WTC11 (cell line): ENCODE data around the gene FNDC3A.

Source experiments
- CREB1 ChIP-seq: sonication (generic); formaldehyde crosslinking; IDR thresholded peaks from 2 replicates; pipeline ENCODE4 v1.8.0; 2023; ENCODE audit warnings: mild to moderate bottlenecking, missing genetic modification reagents
- CTCF ChIP-seq: fragments of 200-600 bp; IDR thresholded peaks from 2 replicates; pipeline ENCODE4 v1.8.0; 2022; ENCODE audit warnings: antibody characterized with exemption
- ESRRA ChIP-seq: sonication (generic); formaldehyde crosslinking; IDR thresholded peaks from 2 replicates; pipeline ENCODE4 v1.8.1; 2022; ENCODE audit warnings: mild to moderate bottlenecking, missing genetic modification reagents, borderline replicate concordance
- ETV6 ChIP-seq: sonication (generic); formaldehyde crosslinking; IDR thresholded peaks from 2 replicates; pipeline ENCODE4 v1.8.1; 2022; ENCODE audit warnings: mild to moderate bottlenecking, missing genetic modification reagents
- FOXJ3 ChIP-seq: sonication (generic); formaldehyde crosslinking; IDR thresholded peaks from 2 replicates; pipeline ENCODE4 v1.9.0; 2021; ENCODE audit warnings: missing genetic modification reagents, mild to moderate bottlenecking, borderline replicate concordance
- MXD4 ChIP-seq: fragments of 250-450 bp; sonication (Bioruptor Pico); IDR thresholded peaks from 2 replicates; pipeline ENCODE4 v1.8.0; 2021; ENCODE audit warnings: mild to moderate bottlenecking, moderate library complexity, borderline replicate concordance
- NFYB ChIP-seq: sonication (generic); formaldehyde crosslinking; conservative IDR thresholded peaks from 2 replicates; pipeline ENCODE4 v1.8.0; 2022; ENCODE audit warnings: low read depth, missing genetic modification reagents
- ZNF121 ChIP-seq: sonication (generic); formaldehyde crosslinking; IDR thresholded peaks from 2 replicates; pipeline ENCODE4 v1.8.0; 2023; ENCODE audit warnings: missing genetic modification reagents
- ZNF423 ChIP-seq: fragments of 250-450 bp; sonication (Bioruptor Pico); IDR thresholded peaks from 2 replicates; pipeline ENCODE4 v2.1.2; 2022; ENCODE audit warnings: mild to moderate bottlenecking, moderate library complexity
- TF ChIP-seq, protein P1 (sequence below): sonication (generic); formaldehyde crosslinking; IDR thresholded peaks from 2 replicates; pipeline ENCODE4 v1.8.1; 2022; ENCODE audit warnings: low read depth, missing genetic modification reagents, borderline replicate concordance

DNA sequence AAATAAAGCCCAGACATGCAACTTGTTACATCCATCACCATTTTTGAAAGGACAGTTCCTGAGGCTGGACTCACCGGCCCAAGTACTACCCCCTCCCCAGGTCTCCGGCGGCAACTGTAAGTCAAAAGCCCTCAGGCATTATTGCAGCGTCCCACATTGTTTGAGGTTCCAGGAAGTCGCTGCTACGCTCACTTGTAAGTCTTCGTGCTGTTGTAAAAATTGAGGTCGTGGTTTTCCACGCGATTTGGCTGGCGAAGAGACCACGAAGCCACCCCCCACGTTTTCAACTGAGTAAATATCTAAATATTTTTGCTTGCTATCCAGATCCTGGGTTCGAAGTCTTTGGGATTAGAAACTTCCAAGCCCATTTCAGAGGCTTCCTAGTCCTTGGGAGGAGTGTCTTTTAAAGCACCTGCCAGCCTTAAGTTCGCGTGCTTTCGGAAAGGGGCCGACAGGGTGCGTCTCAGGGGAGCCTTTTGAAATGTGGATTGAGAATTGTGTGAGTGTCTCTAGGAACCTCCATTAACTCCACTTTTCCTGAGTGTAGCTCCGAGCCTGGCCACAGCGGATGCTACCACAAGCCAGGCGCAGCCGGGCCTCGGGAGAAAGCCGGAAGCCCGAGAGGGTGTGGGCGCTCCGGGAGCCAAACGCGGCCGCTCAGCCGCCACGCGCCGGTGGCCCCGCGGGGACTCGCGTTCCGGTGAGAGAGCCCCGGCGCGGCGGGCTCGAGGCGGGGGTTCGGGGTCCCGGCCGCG is 434 bp upstream of the FNDC3A start:
- TF ChIP-seq CTCF (no peak), ZNF121 (CRISPR knock-in tag) (no peak), CREB1 (CRISPR knock-in tag) (no peak), ESRRA (no peak), MXD4 (CRISPR knock-in tag) (no peak), NFYB (CRISPR knock-in tag) (no peak), ZNF423 (CRISPR knock-in tag) (no peak), ETV6 (CRISPR knock-in tag) (peak; percentile 29; the same call in 1 of the 2 replicates), FOXJ3 (CRISPR knock-in tag) (no peak)
- TF ChIP-seq, protein P1, sequence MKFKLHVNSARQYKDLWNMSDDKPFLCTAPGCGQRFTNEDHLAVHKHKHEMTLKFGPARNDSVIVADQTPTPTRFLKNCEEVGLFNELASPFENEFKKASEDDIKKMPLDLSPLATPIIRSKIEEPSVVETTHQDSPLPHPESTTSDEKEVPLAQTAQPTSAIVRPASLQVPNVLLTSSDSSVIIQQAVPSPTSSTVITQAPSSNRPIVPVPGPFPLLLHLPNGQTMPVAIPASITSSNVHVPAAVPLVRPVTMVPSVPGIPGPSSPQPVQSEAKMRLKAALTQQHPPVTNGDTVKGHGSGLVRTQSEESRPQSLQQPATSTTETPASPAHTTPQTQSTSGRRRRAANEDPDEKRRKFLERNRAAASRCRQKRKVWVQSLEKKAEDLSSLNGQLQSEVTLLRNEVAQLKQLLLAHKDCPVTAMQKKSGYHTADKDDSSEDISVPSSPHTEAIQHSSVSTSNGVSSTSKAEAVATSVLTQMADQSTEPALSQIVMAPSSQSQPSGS (CRISPR knock-in tag): no peak
